Ovary (tissue), 9 donors: ENCODE results near the gene CNTFR. TPM values are rescaled to one million over a fixed set of nuclear protein-coding genes. Genes with fewer than 3 reads are reported as not detected.

Experiments
- DNase-seq, 5 donors: peaks; one replicate each; pipeline ENCODE4 v3.0.0-alpha.2; 2019 to 2020
- H3K27ac ChIP-seq, 2 donors: fragments of 200-600 bp; one replicate each; pipeline versions ENCODE4 v1.5.1 to v1.8.0; 2019 to 2022
- H3K27me3 ChIP-seq: fragments of 200-600 bp; one replicate; pipeline ENCODE4 v1.8.0; 2022
- H3K36me3 ChIP-seq: fragments of 200-600 bp; sonication (generic); one replicate; pipeline ENCODE4 v1.5.1; 2019
- H3K4me1 ChIP-seq: one replicate; pipeline ENCODE4 v1.8.1; 2013; ENCODE audit warnings: mild to moderate bottlenecking, moderate library complexity; ENCODE audit not compliant: insufficient read depth
- H3K4me3 ChIP-seq: fragments of 200-600 bp; sonication (generic); one replicate; pipeline ENCODE4 v1.5.1; 2017
- H3K9me3 ChIP-seq, 2 donors: fragments of 200-600 bp in 1 of 2; sonication (generic) in 1 of 2; one replicate each; pipeline versions ENCODE4 v1.5.1 to v1.8.1; 2013 to 2019; ENCODE audit warnings: mild to moderate bottlenecking in 1 of 2, moderate library complexity in 1 of 2
- EP300 ChIP-seq: sonication (generic); formaldehyde crosslinking; IDR thresholded peaks from one replicate; pipeline ENCODE4 v1.6.1; 2017; ENCODE audit warnings: antibody characterized with exemption
- POLR2A ChIP-seq: fragments of 450-650 bp; IDR thresholded peaks from one replicate; pipeline ENCODE4 v1.6.1; 2017; ENCODE audit warnings: antibody characterized with exemption, mild to moderate bottlenecking, moderate library complexity
- WGBS, 3 donors: extraction: QIAGEN DNeasy Blood & Tissue Kit in 1 of 3; methylation state at CpG; one replicate each; pipeline versions ENCODE4 v1.1.5 to v1.1.7; 2013 to 2017; 5-methylcytosine and 5-hydroxymethylcytosine counted together
- intact Hi-C, 4 donors: fragments of 100-400 bp; cut with DNase I; formaldehyde crosslinking; loops; one replicate each; pipeline versions ENCODE4 v1.11.0 to v1.15.1; 2022 to 2023
- polyA plus RNA-seq, 2 donors: library from polyadenylated mRNA; stranded (reverse); fragments of 200-250 nt in 1 of 2; fragments of 350-450 nt in 1 of 2; fragmentation: Illumina TruSeq in 1 of 2; extraction: RNeasy Lipid Tissue Mini Kit (QIAGEN cat#74804) in 1 of 2; gene quantifications; one replicate each; pipeline ENCODE4 v1.2.3, GENCODE V29; 2013 to 2014
- total RNA-seq, 7 donors: library from RNA; depleted of rRNA in 2 of 7; stranded (reverse); fragments of >200 nt in 2 of 7; fragmentation: NEBNext Ultra II Directional in 3 of 7; extraction: Animal tissue kit (Norgen Biotek cat#: 25700) in 3 of 7; gene quantifications; one replicate each; pipeline versions ENCODE4 v1.1.0 to v1.2.4, GENCODE V29; 2016 to 2023
- TF ChIP-seq, protein P1 (sequence below), 3 donors: fragments of 450-650 bp in 2 of 3; fragments of 200-600 bp in 1 of 3; IDR thresholded peaks; one replicate each; pipeline versions ENCODE4 v1.5.1 to v1.8.0; 2016 to 2022; ENCODE audit warnings: antibody characterized with exemption in 3 of 3, mild to moderate bottlenecking in 1 of 3
- donor health status: DM: no; HTN: no; CAD: no; lungs with moderate emphysema.
- donor health status: DM: no; HTN: no; CAD: no.
- donor health status: Bipolar disorder and iron deficiency.
- donor health status: DM: yes; HTN: yes; CAD: no.
- donor health status: DM: no; HTN: no; CAD: no.
- donor health status: DM: yes; HTN: yes; CAD: no.

The CNTFR gene
- total and polyA plus RNA-seq, 9 donors: 1.2 to 4.7 (median 2.6) TPM

DNA sequence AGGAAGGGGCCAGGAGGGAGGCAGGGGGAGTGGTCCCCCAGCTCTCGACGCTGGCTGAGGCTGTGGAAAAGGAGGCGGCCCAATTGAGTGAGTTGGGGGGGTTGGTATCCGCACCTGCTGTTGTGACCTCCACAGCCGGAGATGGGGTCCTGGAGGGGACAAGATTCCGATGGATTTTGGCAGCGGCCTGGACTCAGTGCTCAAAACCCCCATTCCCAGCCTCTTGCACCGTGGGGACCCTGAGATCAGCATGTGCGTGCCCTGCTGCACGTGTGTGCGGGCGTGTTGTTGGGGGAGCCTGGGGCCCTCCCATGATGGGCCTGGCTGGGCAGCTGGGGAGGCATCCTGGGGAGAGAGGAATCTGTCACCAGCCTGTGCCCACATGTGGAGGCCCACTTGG is 15.0 kb downstream of the CNTFR start:
- Histone ChIP-seq H3K27me3 (no peaks in the 10 kb centered on the region), H3K27ac (no peak overlapping the region), H3K9me3 (no peaks in the 10 kb centered on the region), H3K4me1 (peaks cover 10% of the 10 kb centered on the region), H3K4me3 (no peak overlapping the region), H3K36me3 (no peaks in the 10 kb centered on the region)
- DNase-seq: no peak
- intact Hi-C loops: no loop called here
- TF ChIP-seq POLR2A (no peak), EP300 (no peak)
- TF ChIP-seq, protein P1, sequence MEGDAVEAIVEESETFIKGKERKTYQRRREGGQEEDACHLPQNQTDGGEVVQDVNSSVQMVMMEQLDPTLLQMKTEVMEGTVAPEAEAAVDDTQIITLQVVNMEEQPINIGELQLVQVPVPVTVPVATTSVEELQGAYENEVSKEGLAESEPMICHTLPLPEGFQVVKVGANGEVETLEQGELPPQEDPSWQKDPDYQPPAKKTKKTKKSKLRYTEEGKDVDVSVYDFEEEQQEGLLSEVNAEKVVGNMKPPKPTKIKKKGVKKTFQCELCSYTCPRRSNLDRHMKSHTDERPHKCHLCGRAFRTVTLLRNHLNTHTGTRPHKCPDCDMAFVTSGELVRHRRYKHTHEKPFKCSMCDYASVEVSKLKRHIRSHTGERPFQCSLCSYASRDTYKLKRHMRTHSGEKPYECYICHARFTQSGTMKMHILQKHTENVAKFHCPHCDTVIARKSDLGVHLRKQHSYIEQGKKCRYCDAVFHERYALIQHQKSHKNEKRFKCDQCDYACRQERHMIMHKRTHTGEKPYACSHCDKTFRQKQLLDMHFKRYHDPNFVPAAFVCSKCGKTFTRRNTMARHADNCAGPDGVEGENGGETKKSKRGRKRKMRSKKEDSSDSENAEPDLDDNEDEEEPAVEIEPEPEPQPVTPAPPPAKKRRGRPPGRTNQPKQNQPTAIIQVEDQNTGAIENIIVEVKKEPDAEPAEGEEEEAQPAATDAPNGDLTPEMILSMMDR (IDR thresholded peaks at IDR 0.05): no peak
- WGBS, 3 donors: 90 to 97% (median 93%) methylated on average over 12 of the region's 12 CpGs

DNA sequence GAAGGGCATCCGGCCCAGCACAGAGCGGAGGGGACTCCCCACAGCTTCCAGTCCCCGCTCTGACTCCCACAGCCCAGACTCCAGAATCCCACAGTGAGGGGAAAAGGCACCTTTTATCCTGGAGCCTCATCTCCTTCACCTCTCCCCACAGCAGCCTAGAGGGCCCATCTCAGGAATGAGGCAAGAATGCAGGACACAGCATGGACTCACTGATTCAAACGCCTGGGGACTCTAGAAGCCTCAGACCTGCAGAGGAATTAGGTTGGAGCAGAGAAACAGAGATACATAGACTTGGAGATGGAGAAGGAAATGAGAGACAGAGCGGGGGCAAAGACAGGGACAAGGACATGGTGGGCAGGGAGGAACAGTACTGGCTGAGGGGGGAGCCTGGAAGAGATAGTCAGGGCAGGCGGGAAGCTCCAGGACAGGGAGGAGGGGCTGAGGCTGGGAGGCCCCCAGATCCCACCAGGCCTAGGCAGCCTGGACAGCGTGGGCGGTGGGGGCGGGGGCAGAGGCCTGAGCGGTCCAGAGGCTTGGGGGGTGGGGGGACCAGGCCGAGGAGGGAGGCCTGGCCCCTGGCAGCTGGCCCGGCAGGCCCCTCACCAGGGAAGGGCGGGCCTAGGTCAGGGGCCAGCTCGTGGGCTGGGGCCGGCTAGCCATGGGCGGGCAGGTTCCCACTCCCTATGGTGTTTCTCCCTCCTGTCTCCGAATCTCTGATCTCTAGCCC is 15.8 kb downstream of the CNTFR start:
- Histone ChIP-seq H3K27ac (no peak overlapping the region), H3K4me3 (no peak overlapping the region), H3K36me3 (no peaks in the 10 kb centered on the region), H3K4me1 (peaks cover 8% of the 10 kb centered on the region), H3K27me3 (no peaks in the 10 kb centered on the region), H3K9me3 (no peaks in the 10 kb centered on the region)
- WGBS, 3 donors: 80 to 85% (median 82%) methylated on average over 15 to 17 of the region's 17 CpGs
- no peak for DNase-seq
- TF ChIP-seq EP300 (no peak), POLR2A (no peak)
- TF ChIP-seq, protein P1 (IDR thresholded peaks at IDR 0.05): no peak
- intact Hi-C loops: no loop called here

DNA sequence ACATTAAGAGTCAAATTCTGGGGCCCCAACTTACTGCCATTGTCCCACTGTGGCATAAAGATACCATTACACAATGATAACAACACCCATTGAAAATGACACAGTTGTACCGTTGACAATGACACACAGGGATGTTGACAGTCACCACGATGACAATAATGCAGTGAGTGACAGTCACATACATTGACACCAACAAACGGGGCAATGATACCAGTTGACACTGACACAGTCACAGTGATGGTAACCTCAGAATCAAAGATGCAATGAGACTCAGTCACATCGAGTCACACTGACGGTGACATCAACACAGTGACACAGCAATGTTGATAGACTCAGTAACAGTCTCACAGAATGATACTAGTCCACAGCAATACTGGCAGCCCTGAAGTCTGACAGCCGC is 16.9 kb downstream of the CNTFR start:
- Histone ChIP-seq H3K27ac (no peak overlapping the region), H3K27me3 (no peaks in the 10 kb centered on the region), H3K4me3 (no peak overlapping the region), H3K36me3 (no peaks in the 10 kb centered on the region), H3K9me3 (no peaks in the 10 kb centered on the region), H3K4me1 (peaks cover 2% of the 10 kb centered on the region)
- WGBS, 3 donors: 87 to 94% (median 89%) methylated on average over 6 of the region's 6 CpGs
- TF ChIP-seq POLR2A: no peak
- TF ChIP-seq, protein P1 (IDR thresholded peaks at IDR 0.05): no peak
- no peak for TF ChIP-seq EP300
- no peak for DNase-seq
- intact Hi-C loops: no loop called here

DNA sequence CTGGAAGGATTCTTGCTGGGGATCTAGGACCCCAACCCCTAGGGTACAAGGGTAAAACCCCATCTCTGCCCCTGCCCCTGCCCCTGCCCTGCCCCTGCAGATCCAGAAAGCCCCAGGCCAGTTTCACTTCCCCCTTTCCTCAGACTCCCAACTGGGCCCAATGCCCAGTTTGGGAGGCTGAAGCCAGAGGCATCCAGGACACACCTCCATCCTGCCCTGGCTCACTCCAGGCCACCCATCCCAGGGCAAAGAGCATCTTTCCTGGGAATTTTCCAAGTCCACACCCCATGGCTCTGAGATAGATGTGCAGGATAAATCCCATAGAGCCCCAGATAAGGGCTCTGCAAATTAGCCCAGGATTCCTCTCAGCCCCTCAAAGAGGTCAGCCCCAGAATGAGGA is 17.4 kb downstream of the CNTFR start:
- Histone ChIP-seq H3K36me3 (no peaks in the 10 kb centered on the region), H3K4me3 (no peak overlapping the region), H3K27ac (no peak overlapping the region), H3K9me3 (no peaks in the 10 kb centered on the region), H3K4me1 (no peaks in the 10 kb centered on the region), H3K27me3 (no peaks in the 10 kb centered on the region)
- TF ChIP-seq, protein P1 (IDR thresholded peaks at IDR 0.05): no peak
- intact Hi-C loops: no loop called here
- no peak for DNase-seq
